H9 (cell line): ENCODE data around the gene SRPK2. TPM values are rescaled to one million over a fixed set of nuclear protein-coding genes. Genes with fewer than 3 reads are reported as not detected.

Experiments
- DNase-seq: peaks from one replicate; pipeline ENCODE4 v3.0.0-alpha.2; 2017
- H2AFZ ChIP-seq: one replicate; pipeline ENCODE4 v1.6.1; 2013; ENCODE audit warnings: mild to moderate bottlenecking, low read length, control low read depth, moderate library complexity
- H2AK5ac ChIP-seq: 2 replicates; pipeline ENCODE4 v1.6.1; 2013; ENCODE audit warnings: low read length, control low read depth, mixed read lengths; ENCODE audit not compliant: insufficient read length
- H2BK120ac ChIP-seq: one replicate; pipeline ENCODE4 v1.6.1; 2013; ENCODE audit warnings: low read depth, mild to moderate bottlenecking, low read length, control low read depth, inconsistent platforms; ENCODE audit not compliant: poor library complexity, severe bottlenecking
- H2BK12ac ChIP-seq: 2 replicates; pipeline ENCODE4 v1.6.1; 2013; ENCODE audit warnings: low read length, control low read depth, mixed read lengths, low read depth; ENCODE audit not compliant: insufficient read length
- H2BK15ac ChIP-seq: 2 replicates; pipeline ENCODE4 v1.6.1; 2013; ENCODE audit warnings: low read depth, low read length, control low read depth
- H2BK20ac ChIP-seq: one replicate; pipeline ENCODE4 v1.6.1; 2013; ENCODE audit warnings: low read depth, mild to moderate bottlenecking, low read length, control low read depth, inconsistent platforms; ENCODE audit not compliant: poor library complexity, severe bottlenecking
- H2BK5ac ChIP-seq: 2 replicates; pipeline ENCODE4 v1.6.1; 2013; ENCODE audit warnings: low read length, control low read depth, mixed read lengths; ENCODE audit not compliant: insufficient read length
- H3K14ac ChIP-seq: 2 replicates; pipeline ENCODE4 v1.6.1; 2013; ENCODE audit warnings: low read length, control low read depth; ENCODE audit not compliant: insufficient read depth
- H3K18ac ChIP-seq: 2 replicates; pipeline ENCODE4 v1.6.1; 2013; ENCODE audit warnings: low read depth, mild to moderate bottlenecking, mixed read lengths, low read length, control low read depth; ENCODE audit not compliant: insufficient read length
- H3K23ac ChIP-seq: 2 replicates; pipeline ENCODE4 v1.6.1; 2013; ENCODE audit warnings: low read length, control low read depth, mixed read lengths, low read depth; ENCODE audit not compliant: insufficient read length
- H3K23me2 ChIP-seq: 2 replicates; pipeline ENCODE4 v1.6.1; 2013; ENCODE audit warnings: low read depth, mild to moderate bottlenecking, mixed read lengths, low read length, control low read depth; ENCODE audit not compliant: insufficient read length, poor library complexity, severe bottlenecking
- H3K27ac ChIP-seq: 2 replicates; pipeline ENCODE4 v1.5.1; 2013; ENCODE audit warnings: low read length, control low read depth, mixed read lengths, low read depth; ENCODE audit not compliant: insufficient read length
- H3K27me3 ChIP-seq: 2 replicates; pipeline ENCODE4 v1.6.1; 2013; ENCODE audit warnings: low read length, control low read depth, inconsistent platforms; ENCODE audit not compliant: insufficient read depth
- H3K4ac ChIP-seq: 2 replicates; pipeline ENCODE4 v1.6.1; 2013; ENCODE audit warnings: low read depth, mild to moderate bottlenecking, control low read depth, inconsistent platforms, low read length, moderate library complexity
- H3K4me1 ChIP-seq: 2 replicates; pipeline ENCODE4 v1.6.1; 2013; ENCODE audit warnings: low read length, control low read depth, inconsistent platforms; ENCODE audit not compliant: insufficient read depth
- H3K4me2 ChIP-seq: 2 replicates; pipeline ENCODE4 v1.6.1; 2013; ENCODE audit warnings: low read length, control low read depth, mixed read lengths; ENCODE audit not compliant: insufficient read length, insufficient read depth
- H3K56ac ChIP-seq: 2 replicates; pipeline ENCODE4 v1.6.1; 2013; ENCODE audit warnings: low read depth, mild to moderate bottlenecking, mixed read lengths, low read length, control low read depth; ENCODE audit not compliant: insufficient read length
- H3K79me1 ChIP-seq: 2 replicates; pipeline ENCODE4 v1.6.1; 2013; ENCODE audit warnings: low read depth, mild to moderate bottlenecking, moderate library complexity, low read length, control low read depth, inconsistent platforms; ENCODE audit not compliant: insufficient read depth, poor library complexity, severe bottlenecking
- H3K79me2 ChIP-seq: 2 replicates; pipeline ENCODE4 v1.6.1; 2013; ENCODE audit warnings: low read length, control low read depth, inconsistent platforms; ENCODE audit not compliant: insufficient read depth
- H3K9ac ChIP-seq: 2 replicates; pipeline ENCODE4 v1.6.1; 2013; ENCODE audit warnings: low read length, control low read depth, mixed read lengths; ENCODE audit not compliant: insufficient read length; ENCODE audit errors: extremely low read depth
- H3K9me3 ChIP-seq: one replicate; pipeline ENCODE4 v1.6.1; 2013; ENCODE audit warnings: low read depth, low read length, inconsistent platforms; ENCODE audit not compliant: control insufficient read depth
- H3T11ph ChIP-seq: one replicate; pipeline ENCODE4 v1.6.1; 2013; ENCODE audit warnings: mild to moderate bottlenecking, low read length, control low read depth, inconsistent platforms
- H4K20me1 ChIP-seq: one replicate; pipeline ENCODE4 v1.6.1; 2013; ENCODE audit not compliant: control insufficient read depth, insufficient read length, insufficient read depth
- H4K5ac ChIP-seq: 2 replicates; pipeline ENCODE4 v1.6.1; 2013; ENCODE audit warnings: low read depth, mild to moderate bottlenecking, mixed read lengths, low read length, control low read depth; ENCODE audit not compliant: insufficient read length
- H4K8ac ChIP-seq: replicated peaks from 2 replicates; pipeline ENCODE4 v1.6.1; 2013; ENCODE audit warnings: low read length, control low read depth, mixed read lengths, low read depth; ENCODE audit not compliant: insufficient read length
- H4K91ac ChIP-seq: 2 replicates; pipeline ENCODE4 v1.6.1; 2013; ENCODE audit warnings: low read depth, mild to moderate bottlenecking, moderate library complexity, mixed read lengths, low read length, control low read depth; ENCODE audit not compliant: insufficient read length
- H3K27ac Mint-ChIP-seq, 3 experiments: 2 replicates in 2 of 3; 3 replicates in 1 of 3; pipeline ENCODE4 v1.8.0; 2020 to 2021; ENCODE audit warnings: mixed read lengths in 3 of 3, mild to moderate bottlenecking in 1 of 3, moderate library complexity in 1 of 3
- H3K27me3 Mint-ChIP-seq: 2 replicates; pipeline ENCODE4 v1.8.0; 2021; ENCODE audit warnings: low read depth, mild to moderate bottlenecking, moderate library complexity, mixed read lengths
- H3K36me3 Mint-ChIP-seq, 3 experiments: 2 replicates in 2 of 3; 3 replicates in 1 of 3; pipeline ENCODE4 v1.8.0; 2020 to 2021; ENCODE audit warnings: low read depth in 3 of 3, mixed read lengths in 3 of 3; ENCODE audit not compliant: insufficient read depth in 1 of 3
- H3K4me1 Mint-ChIP-seq, 2 experiments: 2 replicates each; pipeline ENCODE4 v1.8.0; 2020; ENCODE audit warnings: mixed read lengths in 2 of 2
- H3K4me3 Mint-ChIP-seq, 2 experiments: 2 replicates in 1 of 2; 3 replicates in 1 of 2; pipeline ENCODE4 v1.8.0; 2020 to 2021; ENCODE audit warnings: mild to moderate bottlenecking in 2 of 2, mixed read lengths in 2 of 2, moderate library complexity in 1 of 2
- H3K9me3 Mint-ChIP-seq, 2 experiments: 2 replicates in 1 of 2; 3 replicates in 1 of 2; pipeline ENCODE4 v1.8.0; 2020; ENCODE audit warnings: mild to moderate bottlenecking in 2 of 2, mixed read lengths in 2 of 2, moderate library complexity in 1 of 2
- CTCF ChIP-seq: fragments of 200-600 bp; sonication (generic); conservative IDR thresholded peaks from 3 replicates; pipeline ENCODE4 v1.8.0; 2021; ENCODE audit warnings: antibody characterized with exemption, mild to moderate bottlenecking
- WGBS: extraction: QIAGEN DNeasy Blood & Tissue Kit; methylation state at CpG from one replicate; pipeline ENCODE4 v1.1.7; 2013; ENCODE audit warnings: missing lambda C conversion rate, low lambda C conversion rate, mixed read lengths; ENCODE audit not compliant: insufficient read length; ENCODE audit errors: extremely low coverage; 5-methylcytosine and 5-hydroxymethylcytosine counted together
- total RNA-seq: library from RNA; stranded (reverse); gene quantifications from 2 replicates; pipeline ENCODE4 v1.2.1, GENCODE V29; 2021

The SRPK2 gene
- total RNA-seq, 1 experiment from 2014 or later, result 41.1 TPM

- no peak overlapping the region for H2BK15ac ChIP-seq
- H2BK5ac ChIP-seq, result no peak overlapping the region
- H3K4me1 ChIP-seq, result no peaks in the 10 kb centered on the region
- H3K23me2 ChIP-seq, result no peaks in the 10 kb centered on the region
- H2BK12ac ChIP-seq, result no peak overlapping the region
- H2BK120ac ChIP-seq, result no peak overlapping the region
- no peaks in the 10 kb centered on the region for H3K27me3 ChIP-seq
- H3K27ac Mint-ChIP-seq, result no peak overlapping the region
- no peaks in the 10 kb centered on the region for H3K9me3 Mint-ChIP-seq
- H4K20me1 ChIP-seq, result no peaks in the 10 kb centered on the region
- H3K4me1 Mint-ChIP-seq, result no peaks in the 10 kb centered on the region
- no CpG with 5 or more reads among the region's 3 CpGs for WGBS
- no peaks in the 10 kb centered on the region for H3K79me1 ChIP-seq
- H3K27ac ChIP-seq, result no peak overlapping the region
- no peak overlapping the region for H3K9ac ChIP-seq
- H4K91ac ChIP-seq, result no peak overlapping the region
- H2BK20ac ChIP-seq, result no peak overlapping the region
- H4K8ac ChIP-seq, result no peak overlapping the region
- no peak overlapping the region for H2AFZ ChIP-seq
- H3K4me3 Mint-ChIP-seq, result no peak overlapping the region
- H3K4ac ChIP-seq, result no peak overlapping the region
- H3K36me3 Mint-ChIP-seq, result peaks cover 20 to 60% (median 50%) of the 10 kb centered on the region in 3 experiments; a peak in 6 of 7 replicates
- no peak overlapping the region for H3K14ac ChIP-seq
- no peak overlapping the region for H3K4me2 ChIP-seq
- no peaks in the 10 kb centered on the region for H3K9me3 ChIP-seq
- no peak overlapping the region for H3T11ph ChIP-seq
- H3K18ac ChIP-seq, result no peak overlapping the region
- no peak overlapping the region for H2AK5ac ChIP-seq
- no peaks in the 10 kb centered on the region for H3K79me2 ChIP-seq
- H3K56ac ChIP-seq, result no peak overlapping the region
- no peak overlapping the region for H3K23ac ChIP-seq
- DNase-seq, result no peak
- no peak for TF ChIP-seq CTCF
- H4K5ac ChIP-seq, result no peak overlapping the region
- H3K27me3 Mint-ChIP-seq, result no peaks in the 10 kb centered on the region
These were observed 301.9 kb downstream of the SRPK2 start for GRCh38 chr7:105086850-105087249.
